Measurements from ENCODE around the gene ATP6V0B.
A peak's percentile ranks its signal among the peaks of the same experiment; 100 is the strongest.

Gene ATP6V0B

GRCh38 chr1:43969746-43970466 lies 4.9 kb upstream of the ATP6V0B start, which contains the start of gene DPH2:
DPH2 (plus strand) TSS chr1:43970010; CDS start chr1:43970176, 166 bp downstream.
- peak; percentile 98 for DNase-seq

GRCh38 chr1:43970502-43970901 lies 4.3 kb upstream of the ATP6V0B start:
- no peak for DNase-seq

GRCh38 chr1:43970911-43971310 lies 3.8 kb upstream of the ATP6V0B start:
- no peak for DNase-seq

GRCh38 chr1:43971336-43971980 lies 3.3 kb upstream of the ATP6V0B start:
- DNase-seq, result no peak

- DNase-seq, result no peak
Observed at GRCh38 chr1:43973981-43974442, 748 bp upstream of the ATP6V0B start.

- peak; percentile 88 for DNase-seq
Observed at GRCh38 chr1:43975249-43975961, 645 bp downstream of the ATP6V0B start.

GRCh38 chr1:43976045-43976444 lies 1.3 kb downstream of the ATP6V0B start:
- no peak for DNase-seq

- no peak for DNase-seq
Observed at GRCh38 chr1:43976890-43977289, 2.1 kb downstream of the ATP6V0B start.

- peak; percentile 29 for DNase-seq
Observed at GRCh38 chr1:43977376-43978263, 2.9 kb downstream of the ATP6V0B start.

- DNase-seq, result no peak
Observed at GRCh38 chr1:43978264-43978550, 3.4 kb downstream of the ATP6V0B start.

GRCh38 chr1:43978551-43979260 lies 3.9 kb downstream of the ATP6V0B start, which contains the start of gene B4GALT2:
B4GALT2 (plus strand) TSS chr1:43979210; CDS start chr1:43981161, 1,951 bp downstream.
- no peak for DNase-seq

- DNase-seq, result no peak
Observed at GRCh38 chr1:43979261-43979527, 4.4 kb downstream of the ATP6V0B start.

GRCh38 chr1:43979528-43980254 lies 4.9 kb downstream of the ATP6V0B start:
- no peak for DNase-seq

- no peak for DNase-seq
Observed at GRCh38 chr1:43980255-43981134, 5.7 kb downstream of the ATP6V0B start.

GRCh38 chr1:43981135-43981491 lies 6.4 kb downstream of the ATP6V0B start:
- DNase-seq, result no peak

GRCh38 chr1:43981636-43982035 lies 6.9 kb downstream of the ATP6V0B start:
- DNase-seq, result no peak

- DNase-seq, result no peak
Observed at GRCh38 chr1:43982241-43982640, 7.5 kb downstream of the ATP6V0B start.

GRCh38 chr1:43982808-43983207 lies 8.0 kb downstream of the ATP6V0B start:
- peak; percentile 52 for DNase-seq

- DNase-seq, result no peak
Observed at GRCh38 chr1:43983253-43983899, 8.6 kb downstream of the ATP6V0B start.

- DNase-seq, result no peak
Observed at GRCh38 chr1:43984855-43985254, 10.1 kb downstream of the ATP6V0B start.

Data from inflammatory macrophage treated with lipopolysaccharide for 4 hours (primary cell).